Neuronal stem cell (in vitro differentiated cells): ENCODE measurements around the gene RAP1GDS1.
"Not testable (repeated sequence)": the region's sequence is repeated elsewhere in the genome, so short reads cannot be mapped to it uniquely, and the experiment has no call there.

ENCODE experiments used
- DNase-seq: peaks from one replicate; pipeline ENCODE4 v3.0.0-alpha.2; 2013; ENCODE audit warnings: low spot score
- H2AFZ ChIP-seq: one replicate; pipeline ENCODE4 v1.6.1; 2013; ENCODE audit warnings: mild to moderate bottlenecking, low read length, inconsistent platforms
- H2AK5ac ChIP-seq: 2 replicates; pipeline ENCODE4 v1.6.1; 2013; ENCODE audit warnings: low read depth, mild to moderate bottlenecking, inconsistent platforms, low read length, moderate library complexity, mixed read lengths
- H2BK120ac ChIP-seq: 2 replicates; pipeline ENCODE4 v1.6.1; 2013; ENCODE audit warnings: low read depth, mild to moderate bottlenecking, inconsistent platforms, low read length, moderate library complexity, mixed read lengths
- H2BK12ac ChIP-seq: one replicate; pipeline ENCODE4 v1.6.1; 2013; ENCODE audit warnings: low read length, inconsistent platforms
- H2BK15ac ChIP-seq: 2 replicates; pipeline ENCODE4 v1.6.1; 2013; ENCODE audit warnings: mild to moderate bottlenecking, low read length, inconsistent platforms, mixed read lengths
- H2BK5ac ChIP-seq: one replicate; pipeline ENCODE4 v1.6.1; 2013; ENCODE audit warnings: inconsistent platforms, mild to moderate bottlenecking, low read length, moderate library complexity
- H3K14ac ChIP-seq: one replicate; pipeline ENCODE4 v1.6.1; 2013; ENCODE audit warnings: low read length, inconsistent platforms
- H3K18ac ChIP-seq: 2 replicates; pipeline ENCODE4 v1.6.1; 2013; ENCODE audit warnings: low read length, inconsistent platforms
- H3K23ac ChIP-seq: 2 replicates; pipeline ENCODE4 v1.6.1; 2013; ENCODE audit warnings: low read depth, mild to moderate bottlenecking, mixed read lengths, low read length, inconsistent platforms; ENCODE audit not compliant: poor library complexity
- H3K27ac ChIP-seq: replicated peaks from 3 replicates; pipeline ENCODE4 v1.5.1; 2013; ENCODE audit warnings: low read length, inconsistent platforms
- H3K27me3 ChIP-seq, 3 experiments: 2 replicates each; pipeline ENCODE4 v1.6.1; 2013; ENCODE audit warnings: low read length in 3 of 3, mild to moderate bottlenecking in 2 of 3, inconsistent platforms in 1 of 3, low read depth in 1 of 3, mixed read lengths in 1 of 3, moderate library complexity in 1 of 3; ENCODE audit not compliant: control insufficient read depth in 3 of 3, insufficient read depth in 3 of 3
- H3K36me3 ChIP-seq, 2 donors: replicated peaks in 1 of 2; 2 replicates each; pipeline ENCODE4 v1.6.1; 2013; ENCODE audit warnings: low read length in 2 of 2; ENCODE audit not compliant: control insufficient read depth in 2 of 2, insufficient read depth in 2 of 2
- H3K4ac ChIP-seq: 2 replicates; pipeline ENCODE4 v1.6.1; 2013; ENCODE audit warnings: inconsistent platforms, mild to moderate bottlenecking, low read length, moderate library complexity
- H3K4me1 ChIP-seq, 2 donors: 1 replicate in 1 of 2; 2 replicates in 1 of 2; pipeline ENCODE4 v1.6.1; 2013; ENCODE audit warnings: low read length in 2 of 2, low read depth in 1 of 2; ENCODE audit not compliant: control insufficient read depth in 2 of 2, insufficient read depth in 1 of 2
- H3K4me2 ChIP-seq: one replicate; pipeline ENCODE4 v1.6.1; 2013; ENCODE audit warnings: mild to moderate bottlenecking, low read length, inconsistent platforms; ENCODE audit not compliant: insufficient read depth, poor library complexity, severe bottlenecking
- H3K4me3 ChIP-seq, 2 donors: 2 replicates each; pipeline ENCODE4 v1.5.1; 2013; ENCODE audit warnings: low read length in 2 of 2, mild to moderate bottlenecking in 2 of 2, inconsistent platforms in 1 of 2, moderate library complexity in 1 of 2
- H3K79me1 ChIP-seq: one replicate; pipeline ENCODE4 v1.6.1; 2013; ENCODE audit warnings: low read depth, mild to moderate bottlenecking, inconsistent platforms, low read length, moderate library complexity
- H3K9ac ChIP-seq: one replicate; pipeline ENCODE4 v1.6.1; 2013; ENCODE audit warnings: mild to moderate bottlenecking, low read depth, low read length, inconsistent platforms; ENCODE audit not compliant: poor library complexity
- H3K9me3 ChIP-seq, 2 donors: replicated peaks in 1 of 2; 2 replicates each; pipeline versions ENCODE3 to v1.6.1; 2013; ENCODE audit warnings: low read length in 2 of 2, mild to moderate bottlenecking in 2 of 2, inconsistent platforms in 1 of 2, low read depth in 1 of 2, mixed read lengths in 1 of 2, moderate library complexity in 1 of 2; ENCODE audit not compliant: control insufficient read depth in 2 of 2, insufficient read depth in 1 of 2
- H4K8ac ChIP-seq: one replicate; pipeline ENCODE4 v1.6.1; 2013; ENCODE audit warnings: low read depth, mild to moderate bottlenecking, inconsistent platforms, low read length, moderate library complexity
- H4K91ac ChIP-seq: one replicate; pipeline ENCODE4 v1.6.1; 2013; ENCODE audit warnings: low read length, low read depth, mild to moderate bottlenecking, inconsistent platforms; ENCODE audit not compliant: poor library complexity
- WGBS, 2 donors: extraction: QIAGEN DNeasy Blood & Tissue Kit; methylation state at CpG; one replicate each; pipeline ENCODE4 v1.1.7; 2013; ENCODE audit warnings: missing lambda C conversion rate in 2 of 2, mixed read lengths in 1 of 2; ENCODE audit not compliant: insufficient read length in 2 of 2, insufficient replicate concordance in 1 of 2; ENCODE audit errors: extremely low coverage in 2 of 2; 5-methylcytosine and 5-hydroxymethylcytosine counted together

Gene RAP1GDS1

DNA sequence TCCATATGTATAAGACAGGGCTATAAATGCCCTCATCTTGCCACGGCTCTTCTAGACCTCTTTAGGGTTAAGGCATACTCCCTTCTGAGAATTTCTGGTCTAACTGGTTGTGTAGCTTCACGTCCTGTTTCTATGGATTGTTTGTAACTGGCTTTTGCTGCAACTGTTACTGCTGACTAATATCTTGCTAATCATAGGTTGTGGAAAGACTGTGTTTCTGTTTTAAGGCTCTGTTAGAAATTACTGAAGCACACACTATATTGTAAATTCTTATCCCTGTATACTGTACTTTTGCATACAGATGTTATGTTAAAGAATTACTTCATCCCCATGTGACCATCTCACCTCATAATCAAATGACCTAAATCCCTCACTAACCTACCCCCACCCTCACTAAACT lies 218.4 kb downstream of the RAP1GDS1 start:
- H3K9me3 ChIP-seq, H3K23ac ChIP-seq, H2AK5ac ChIP-seq, H2BK5ac ChIP-seq, H3K14ac ChIP-seq, DNase-seq, H2BK15ac ChIP-seq, H3K9ac ChIP-seq, H3K79me1 ChIP-seq, H4K91ac ChIP-seq, H3K4ac ChIP-seq, H3K36me3 ChIP-seq, H2BK12ac ChIP-seq, H3K27me3 ChIP-seq, H3K27ac ChIP-seq, H3K4me3 ChIP-seq, H3K18ac ChIP-seq, H3K4me1 ChIP-seq, H2AFZ ChIP-seq, H3K4me2 ChIP-seq, H2BK120ac ChIP-seq: not testable (repeated sequence)
- no CpG with 5 or more reads among the region's 2 CpGs for WGBS, 2 donors
- peak overlapping the region; percentile 49 for H4K8ac ChIP-seq

DNA sequence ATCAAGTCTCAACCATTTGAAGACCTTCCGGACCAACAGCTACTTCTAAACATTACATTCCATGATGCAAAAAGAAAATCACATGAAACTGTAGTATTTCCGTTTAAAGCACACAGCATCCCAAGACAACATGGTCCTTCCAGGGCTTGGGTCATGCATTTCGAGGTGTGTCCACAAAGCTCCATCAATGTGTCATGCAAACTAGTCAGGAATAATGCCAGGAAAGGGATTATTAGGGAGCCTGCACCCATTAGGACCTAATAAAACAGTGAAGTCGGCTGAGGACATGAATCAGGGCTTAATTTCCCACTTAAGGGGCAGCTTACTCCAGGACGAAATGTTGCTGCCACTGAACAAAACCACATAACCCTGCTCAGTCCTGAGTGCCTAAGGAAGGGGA lies 219.4 kb downstream of the RAP1GDS1 start:
- no CpG with 5 or more reads among the region's 5 CpGs for WGBS, 2 donors
- H3K27me3 ChIP-seq = no peaks in the 10 kb centered on the region
- H3K14ac ChIP-seq = no peak overlapping the region
- no peak overlapping the region for H2AK5ac ChIP-seq
- peaks cover 0 to 2% of the 10 kb centered on the region in 2 donors for H3K9me3 ChIP-seq
- no peak overlapping the region for H3K27ac ChIP-seq
- no peaks in the 10 kb centered on the region for H3K79me1 ChIP-seq
- no peak for DNase-seq
- no peak overlapping the region for H2AFZ ChIP-seq
- no peak overlapping the region for H2BK12ac ChIP-seq
- no peak overlapping the region for H3K23ac ChIP-seq
- H3K4ac ChIP-seq = no peak overlapping the region
- no peak overlapping the region for H3K4me3 ChIP-seq
- H2BK120ac ChIP-seq = no peak overlapping the region
- no peak overlapping the region for H2BK15ac ChIP-seq
- H4K91ac ChIP-seq = no peak overlapping the region
- peaks cover 3 to 5% of the 10 kb centered on the region in 2 donors for H3K36me3 ChIP-seq
- no peak overlapping the region for H4K8ac ChIP-seq
- no peak overlapping the region for H3K18ac ChIP-seq
- H2BK5ac ChIP-seq = no peak overlapping the region
- H3K4me1 ChIP-seq = peaks cover 0 to 1% of the 10 kb centered on the region in 2 donors
- H3K9ac ChIP-seq = no peak overlapping the region
- no peak overlapping the region for H3K4me2 ChIP-seq

DNA sequence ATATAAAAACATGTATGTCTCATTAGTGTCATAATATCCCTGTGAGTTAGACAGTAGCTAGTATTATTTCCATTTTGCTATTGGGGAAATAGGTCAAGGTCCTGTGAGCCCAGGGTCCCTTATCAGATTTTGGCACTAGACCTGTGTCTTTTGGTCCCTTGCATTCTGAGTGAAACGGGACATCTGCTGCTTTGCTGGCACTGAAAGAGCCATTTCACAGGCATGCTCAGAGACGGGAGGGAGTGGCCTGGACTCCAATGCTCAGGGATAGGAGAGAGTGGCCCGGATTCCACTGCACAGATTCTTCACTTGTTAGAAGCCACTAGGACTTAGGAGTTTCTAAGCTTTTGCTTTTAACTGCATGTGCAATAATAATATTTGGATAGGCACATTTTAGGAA lies 220.0 kb downstream of the RAP1GDS1 start:
- Histone ChIP-seq H3K14ac (no peak overlapping the region), H2BK12ac (no peak overlapping the region), H2BK120ac (no peak overlapping the region), H3K27me3 (no peaks in the 10 kb centered on the region), H3K4me3 (no peak overlapping the region), H3K4ac (no peak overlapping the region), H3K27ac (no peak overlapping the region), H3K9ac (no peak overlapping the region), H3K23ac (no peak overlapping the region), H2BK15ac (no peak overlapping the region), H3K4me2 (no peak overlapping the region), H4K91ac (no peak overlapping the region), H4K8ac (no peak overlapping the region), H3K4me1 (peaks cover 0 to 1% of the 10 kb centered on the region in 2 donors), H2BK5ac (no peak overlapping the region), H2AK5ac (no peak overlapping the region), H3K9me3 (peaks cover 0 to 2% of the 10 kb centered on the region in 2 donors), H2AFZ (no peak overlapping the region), H3K36me3 (peaks cover 1 to 2% of the 10 kb centered on the region in 2 donors), H3K18ac (no peak overlapping the region), H3K79me1 (no peaks in the 10 kb centered on the region)
- whole genome bisulfite sequencing, 2 donors = no CpG with 5 or more reads among the region's 3 CpGs
- no peak for DNase-seq

DNA sequence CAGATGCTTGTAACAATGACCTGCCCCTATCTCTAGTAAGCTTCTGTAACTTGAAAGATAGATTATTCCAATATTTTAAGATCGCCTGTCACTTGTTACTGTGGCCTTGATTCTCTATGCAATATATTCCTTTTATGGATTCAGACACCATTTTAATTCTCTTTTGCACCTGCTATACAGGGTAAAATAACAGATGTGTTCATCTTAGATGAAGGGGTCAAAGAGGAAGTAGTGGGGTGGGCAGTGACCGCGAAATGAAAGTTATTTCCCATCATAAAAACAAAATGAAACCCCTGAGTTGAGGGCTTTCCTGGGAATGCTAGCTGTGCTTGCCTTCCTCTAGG lies 221.3 kb downstream of the RAP1GDS1 start:
- Histone ChIP-seq H3K14ac (no peak overlapping the region), H3K4me1 (peaks cover 0 to 1% of the 10 kb centered on the region in 2 donors), H3K27ac (no peak overlapping the region), H2AK5ac (no peak overlapping the region), H3K36me3 (no peaks in the 10 kb centered on the region), H2BK12ac (no peak overlapping the region), H3K9ac (no peak overlapping the region), H2AFZ (no peak overlapping the region), H3K4me2 (no peak overlapping the region), H3K4me3 (no peak overlapping the region), H3K27me3 (no peaks in the 10 kb centered on the region), H4K91ac (no peak overlapping the region), H2BK120ac (no peak overlapping the region), H3K23ac (no peak overlapping the region), H2BK5ac (no peak overlapping the region), H3K9me3 (no peaks in the 10 kb centered on the region), H4K8ac (no peak overlapping the region), H3K18ac (no peak overlapping the region), H3K4ac (no peak overlapping the region), H2BK15ac (no peak overlapping the region), H3K79me1 (no peaks in the 10 kb centered on the region)
- WGBS, 2 donors = no CpG with 5 or more reads among the region's 3 CpGs
- DNase-seq = no peak
